Measurements from ENCODE around the gene MICAL2. TPM values are rescaled to one million over a fixed set of nuclear protein-coding genes. Genes with fewer than 3 reads are reported as not detected.

MICAL2 gene
- total and polyA plus RNA-seq, 2 of the 8 experiments (the other 6 are each of a cell fraction or from before 2014, with no cell fraction given) = 1.3 to 4.1 TPM

DNA sequence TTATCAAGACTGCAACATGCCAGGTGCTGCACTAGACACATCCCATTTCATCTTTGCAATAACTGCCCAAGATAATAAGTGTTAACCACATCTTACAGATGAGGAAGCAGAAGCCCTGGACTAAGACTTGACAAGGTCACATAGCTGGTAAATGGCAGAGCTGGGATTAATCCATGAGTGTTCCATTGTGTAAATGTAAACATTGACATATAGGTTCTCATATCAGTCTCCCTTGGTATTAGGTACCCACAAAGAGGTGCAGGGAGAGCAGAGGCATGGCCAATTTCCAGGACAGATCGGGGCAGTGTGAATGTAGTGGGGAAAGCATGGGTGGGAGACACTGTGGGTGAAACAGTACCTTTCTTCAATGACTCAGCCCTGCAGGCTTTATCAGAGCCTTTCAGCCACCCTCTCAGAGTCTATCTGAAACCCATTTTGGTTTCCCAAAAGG is 17.9 kb downstream of the MICAL2 start:
- H3K4me1 ChIP-seq (replicated peaks in 1 of 4; ENCODE audit: control insufficient read depth in 3 of 4, insufficient read depth in 4 of 4, low read length in 3 of 4) = no peaks in the 10 kb centered on the region
- TF ChIP-seq HDAC6 (IDR thresholded peaks at IDR 0.05; ENCODE audit: low read depth, low read length) = no peak
- TF ChIP-seq CEBPB (IDR thresholded peaks at IDR 0.05; ENCODE audit: low read depth, low read length) = no peak
- TF ChIP-seq TAF1 (IDR thresholded peaks at IDR 0.05; ENCODE audit: low read depth, low read length) = no peak
- TF ChIP-seq GTF2F1 (IDR thresholded peaks at IDR 0.05; ENCODE audit: borderline replicate concordance, low read depth, low read length) = no peak
- no peak for TF ChIP-seq JUND (IDR thresholded peaks at IDR 0.05; ENCODE audit: low read length)
- TF ChIP-seq POLR2A (IDR thresholded peaks at IDR 0.05; ENCODE audit: control extremely low read depth in 1 of 2, low read depth in 2 of 2, low read length in 2 of 2) = no peak
- TF ChIP-seq ZNF274 (IDR thresholded peaks at IDR 0.05; ENCODE audit: borderline replicate concordance, extremely low read depth, low read length) = no peak
- no peak for TF ChIP-seq CHD2 (IDR thresholded peaks at IDR 0.05; ENCODE audit: low read length)
- TF ChIP-seq, protein P1, sequence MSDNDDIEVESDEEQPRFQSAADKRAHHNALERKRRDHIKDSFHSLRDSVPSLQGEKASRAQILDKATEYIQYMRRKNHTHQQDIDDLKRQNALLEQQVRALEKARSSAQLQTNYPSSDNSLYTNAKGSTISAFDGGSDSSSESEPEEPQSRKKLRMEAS (IDR thresholded peaks at IDR 0.05) = no peak
- POLR2A ChIA-PET (ENCODE audit: partially characterized antibody) = no interaction called here

More for the DNA sequence above, 17.9 kb downstream of the MICAL2 start:
- Histone ChIP-seq H2BK120ac (replicated peaks; ENCODE audit: low read depth, low read length) (no peak overlapping the region), H2BK12ac (ENCODE audit: low read depth, low read length) (no peak overlapping the region), H3K4ac (replicated peaks; ENCODE audit: insufficient read length, low read depth, low read length) (no peak overlapping the region), H2BK5ac (ENCODE audit: low read depth, low read length) (no peak overlapping the region), H3K4me2 (ENCODE audit: insufficient read depth in 1 of 2, low read depth in 2 of 2, low read length in 2 of 2) (no peak overlapping the region), H4K20me1 (replicated peaks in 1 of 2; ENCODE audit: control insufficient read depth in 1 of 2, insufficient read depth in 2 of 2, low read length in 2 of 2) (no peaks in the 10 kb centered on the region), H3K9me3 (ENCODE audit: insufficient read depth in 2 of 2, low read depth in 1 of 2, low read length in 1 of 2) (no peaks in the 10 kb centered on the region), H2AK5ac (ENCODE audit: low read depth, low read length) (no peak overlapping the region), H4K8ac (ENCODE audit: extremely low read depth, insufficient read depth, low read length) (no peak overlapping the region), H2BK15ac (ENCODE audit: low read length) (no peak overlapping the region), H4K5ac (ENCODE audit: insufficient read length, low read depth, low read length) (no peak overlapping the region), H3K14ac (ENCODE audit: insufficient read length) (no peak overlapping the region), H3K79me1 (ENCODE audit: low read depth, low read length) (no peaks in the 10 kb centered on the region), H3K56ac (replicated peaks; ENCODE audit: insufficient read length, low read depth, low read length) (no peak overlapping the region), H2BK20ac (ENCODE audit: low read length) (no peak overlapping the region), H3K27me3 (replicated peaks in 1 of 4; ENCODE audit: control insufficient read depth in 3 of 4, extremely low read depth in 1 of 4, insufficient read depth in 3 of 4, low read length in 3 of 4) (no peaks in the 10 kb centered on the region; a peak in 1 of 7 replicates), H3K23ac (ENCODE audit: insufficient read length) (no peak overlapping the region), H3K9ac (replicated peaks in 1 of 4; ENCODE audit: extremely low read depth in 1 of 4, low read depth in 3 of 4, low read length in 3 of 4) (no peak overlapping the region), H3K18ac (ENCODE audit: extremely low read depth, low read length) (no peak overlapping the region), H3K23me2 (ENCODE audit: low read depth, low read length) (no peaks in the 10 kb centered on the region), H3K27ac (ENCODE audit: low read depth, low read length) (no peak overlapping the region), H3K36me3 (ENCODE audit: control insufficient read depth in 2 of 4, insufficient read depth in 4 of 4, low read length in 3 of 4) (no peaks in the 10 kb centered on the region), H4K91ac (replicated peaks; ENCODE audit: insufficient read length, low read length) (no peak overlapping the region), H2AFZ (ENCODE audit: low read length) (no peak overlapping the region), H3K4me3 (ENCODE audit: extremely low read depth in 1 of 4, insufficient read depth in 2 of 4, low read depth in 3 of 4, low read length in 4 of 4) (no peak overlapping the region), H3K79me2 (ENCODE audit: control insufficient read depth in 1 of 2, insufficient read depth in 2 of 2, low read length in 2 of 2) (no peaks in the 10 kb centered on the region)
- CTCF ChIA-PET (ENCODE audit: partially characterized antibody) = interaction anchor here (1.4 to 1.9 kb wide), 3 partner anchors 7 to 153 kb away, joined by 3 to 7 read pairs (median 5); no protein-coding TSS in a partner anchor
- DNase-seq (ENCODE audit: low read depth in 1 of 2, low spot score in 2 of 2) = no peak
- 71% methylated on average over 1 of the region's 1 CpG; no CpG with 5 or more reads in 1 of the 2 experiments for WGBS, 2 experiments (ENCODE audit: extremely low coverage in 1 of 2, insufficient coverage in 1 of 2, insufficient read length in 1 of 2, insufficient replicate concordance in 2 of 2, low coverage in 1 of 2, low lambda C conversion rate in 2 of 2, missing lambda C conversion rate in 1 of 2)
- no peak for FAIRE-seq

Data from H1 (cell line).